B cell (primary cell): Measurements from ENCODE around the gene TXNL1. TPM values are rescaled to one million over a fixed set of nuclear protein-coding genes. Genes with fewer than 3 reads are reported as not detected.
"Not testable (repeated sequence)": the region's sequence is repeated elsewhere in the genome, so short reads cannot be mapped to it uniquely, and the experiment has no call there.

Experiments
- ATAC-seq: fragments of 200-7000 bp; cut with Tn5 transposase; one replicate; pipeline ENCODE4 v1.10.0; 2021; ENCODE audit warnings: low read depth, mild to moderate bottlenecking, moderate number of reproducible peaks, moderate library complexity
- CTCF ChIA-PET: fragments of 350-600 bp; sonication (Branson Sonifier 250); formaldehyde crosslinking; loops from one replicate; lab custom pipeline; 2021; ENCODE audit warnings: antibody characterized with exemption, inconsistent platforms; lab: Charles Lee
- POLR2A ChIA-PET: fragments of 350-600 bp; sonication (Branson Sonifier 250); formaldehyde crosslinking; loops from one replicate; lab custom pipeline; 2021; ENCODE audit warnings: antibody characterized with exemption; lab: Charles Lee
- DNase-seq: peaks from one replicate; pipeline ENCODE4 v3.0.0; 2013
- H2AFZ ChIP-seq: 2 replicates; pipeline ENCODE4 v1.6.1; 2012; ENCODE audit warnings: mild to moderate bottlenecking, low read depth, low read length; ENCODE audit not compliant: insufficient read depth, poor library complexity, severe bottlenecking
- H3K27ac ChIP-seq, 2 donors: 1 replicate in 1 of 2; 2 replicates in 1 of 2; pipeline ENCODE4 v1.5.1; 2012 to 2013; ENCODE audit warnings: low read length in 2 of 2, mild to moderate bottlenecking in 2 of 2, moderate library complexity in 1 of 2
- H3K27me3 ChIP-seq, 4 experiments: fragments of 200-600 bp in 1 of 4; sonication (generic) in 1 of 4; replicated peaks in 1 of 4; 1 replicate in 2 of 4; 2 replicates in 2 of 4; pipeline versions ENCODE4 v1.6.1 to v1.7.0; 2013 to 2016; ENCODE audit warnings: low read length in 3 of 4, mild to moderate bottlenecking in 2 of 4, mixed read lengths in 1 of 4, moderate library complexity in 1 of 4; ENCODE audit not compliant: insufficient read depth in 4 of 4, control insufficient read depth in 3 of 4; ENCODE audit errors: control extremely low read depth in 1 of 4
- H3K36me3 ChIP-seq, 2 experiments: replicated peaks in 1 of 2; 1 replicate in 1 of 2; 2 replicates in 1 of 2; pipeline versions ENCODE4 v1.6.1 to v1.7.1; 2013; ENCODE audit warnings: low read length in 1 of 2; ENCODE audit not compliant: insufficient read depth in 2 of 2, control insufficient read depth in 1 of 2; ENCODE audit errors: control extremely low read depth in 1 of 2, extremely low read depth in 1 of 2
- H3K4me1 ChIP-seq, 2 donors: fragments of 200-600 bp in 1 of 2; sonication (generic) in 1 of 2; 1 replicate in 1 of 2; 2 replicates in 1 of 2; pipeline versions ENCODE4 v1.5.1 to v1.6.1; 2013 to 2017; ENCODE audit warnings: low read length in 2 of 2; ENCODE audit not compliant: control insufficient read depth in 2 of 2, insufficient read depth in 2 of 2
- H3K4me2 ChIP-seq: replicated peaks from 2 replicates; pipeline ENCODE3; 2012; ENCODE audit warnings: mild to moderate bottlenecking, low read depth, low read length; ENCODE audit not compliant: poor library complexity, severe bottlenecking
- H3K4me3 ChIP-seq, 5 experiments: fragments of 200-600 bp in 1 of 5; sonication (generic) in 1 of 5; 1 replicate in 3 of 5; 2 replicates in 2 of 5; pipeline versions ENCODE4 v1.5.1 to v1.7.0; 2011 to 2016; ENCODE audit warnings: low read length in 4 of 5, mild to moderate bottlenecking in 4 of 5, low read depth in 2 of 5, control low read depth in 1 of 5, moderate library complexity in 1 of 5; ENCODE audit not compliant: insufficient read depth in 1 of 5; ENCODE audit errors: control extremely low read depth in 1 of 5, extremely low read depth in 1 of 5
- H3K79me2 ChIP-seq: fragments of 200-600 bp; sonication (generic); one replicate; pipeline ENCODE4 v1.6.0; 2016; ENCODE audit warnings: low read length; ENCODE audit not compliant: control insufficient read depth, insufficient read depth
- H3K9ac ChIP-seq: fragments of 200-600 bp; sonication (generic); 2 replicates; pipeline ENCODE4 v1.6.1; 2017; ENCODE audit warnings: mild to moderate bottlenecking, low read length, moderate library complexity
- H3K9me3 ChIP-seq, 3 donors: one replicate each; pipeline versions ENCODE4 v1.6.1 to v1.7.1; 2013; ENCODE audit warnings: low read length in 2 of 3; ENCODE audit not compliant: control insufficient read depth in 2 of 3, insufficient read depth in 1 of 3; ENCODE audit errors: control extremely low read depth in 1 of 3
- H4K20me1 ChIP-seq: 2 replicates; pipeline ENCODE4 v1.6.0; 2012; ENCODE audit warnings: mild to moderate bottlenecking, low read length; ENCODE audit not compliant: insufficient read depth, control insufficient read depth, poor library complexity, severe bottlenecking
- H3K27ac Mint-ChIP-seq: one replicate; pipeline ENCODE4 v1.8.0; 2021; ENCODE audit warnings: mixed read lengths
- H3K27me3 Mint-ChIP-seq: one replicate; pipeline ENCODE4 v1.8.0; 2021; ENCODE audit warnings: mixed read lengths
- H3K4me1 Mint-ChIP-seq: one replicate; pipeline ENCODE4 v1.8.0; 2021; ENCODE audit warnings: mixed read lengths
- H3K4me3 Mint-ChIP-seq: one replicate; pipeline ENCODE4 v1.8.0; 2021; ENCODE audit warnings: mixed read lengths
- H3K9me3 Mint-ChIP-seq: one replicate; pipeline ENCODE4 v1.8.0; 2022; ENCODE audit warnings: mixed read lengths; ENCODE audit not compliant: insufficient read depth
- CTCF ChIP-seq: fragments of 200-600 bp; IDR thresholded peaks from one replicate; pipeline ENCODE4 v1.8.0; 2022; ENCODE audit warnings: antibody characterized with exemption, mild to moderate bottlenecking
- EZH2 ChIP-seq: IDR thresholded peaks from 2 replicates; pipeline ENCODE4 v1.6.1; 2012; ENCODE audit warnings: borderline replicate concordance, low read depth, mild to moderate bottlenecking, moderate library complexity, low read length; ENCODE audit not compliant: insufficient read depth, poor library complexity, severe bottlenecking
- WGBS: methylation state at CpG from one replicate; pipeline ENCODE4 v1.1.5; 2013; ENCODE audit warnings: missing lambda C conversion rate; ENCODE audit not compliant: insufficient coverage; 5-methylcytosine and 5-hydroxymethylcytosine counted together
- intact Hi-C: fragments of 100-400 bp; cut with micrococcal nuclease; formaldehyde crosslinking; loops from one replicate; pipeline ENCODE4 v1.10.0; 2022
- polyA plus RNA-seq: library from polyadenylated mRNA; depleted of rRNA; stranded (reverse); fragments of >200 nt; gene quantifications from 2 replicates; pipeline ENCODE4 v1.2.3, GENCODE V29; 2012
- total RNA-seq, 2 donors: library from RNA; stranded (reverse); fragments of 120-200 nt in 1 of 2; gene quantifications; 1 replicate in 1 of 2; 2 replicates in 1 of 2; pipeline versions ENCODE4 v1.2.3 to v1.2.4, GENCODE V29; 2013 to 2022

TXNL1 gene
- total and polyA plus RNA-seq, 2 donors (not counting 1 experiment from before 2014, with no cell fraction given): 20.2 to 45.4 TPM

- Histone ChIP-seq H3K27me3 (no peaks in the 10 kb centered on the region), H3K36me3 (no peaks in the 10 kb centered on the region), H3K9me3 (no peaks in the 10 kb centered on the region), H3K9ac (no peak overlapping the region), H3K4me2 (no peak overlapping the region), H3K4me3 (no peak overlapping the region), H2AFZ (no peak overlapping the region), H4K20me1 (no peaks in the 10 kb centered on the region), H3K27ac (no peak overlapping the region), H3K79me2 (no peaks in the 10 kb centered on the region), H3K4me1 (no peaks in the 10 kb centered on the region)
- no peak for ATAC-seq
- Mint-ChIP-seq H3K27ac (no peak overlapping the region), H3K4me3 (no peak overlapping the region), H3K9me3 (no peaks in the 10 kb centered on the region), H3K27me3 (no peaks in the 10 kb centered on the region), H3K4me1 (no peaks in the 10 kb centered on the region)
- WGBS: 91% methylated on average over 3 of the region's 3 CpGs
- DNase-seq: no peak
- CTCF ChIA-PET: interaction anchor here (0.9 to 4.8 kb wide), 8 partner anchors 10 to 1385 kb away, joined by 3 to 52 read pairs (median 4); no protein-coding TSS in a partner anchor
- TF ChIP-seq CTCF (no peak), EZH2 (no peak)
- POLR2A ChIA-PET: no interaction called here
- intact Hi-C loops: no loop called here
Measured at GRCh38 chr18:56574861-56575260, 63.5 kb downstream of the TXNL1 start.

GRCh38 chr18:56572267-56572666 lies 66.1 kb downstream of the TXNL1 start:
- CTCF ChIA-PET: interaction anchor here (0.7 to 1.9 kb wide), 4 partner anchors 12 to 1338 kb away, joined by 3 to 5 read pairs (median 4); no protein-coding TSS in a partner anchor
- H3K4me1 ChIP-seq, DNase-seq, H3K4me3 Mint-ChIP-seq, ATAC-seq, H3K9me3 ChIP-seq, H2AFZ ChIP-seq, H3K4me2 ChIP-seq, POLR2A ChIA-PET, H3K9me3 Mint-ChIP-seq, H3K27ac Mint-ChIP-seq, H3K27me3 ChIP-seq, H3K36me3 ChIP-seq, H3K27me3 Mint-ChIP-seq, intact Hi-C loops, H4K20me1 ChIP-seq, H3K9ac ChIP-seq, H3K4me3 ChIP-seq, H3K27ac ChIP-seq, H3K79me2 ChIP-seq, H3K4me1 Mint-ChIP-seq: not testable (repeated sequence)
- WGBS: over 99% methylated on average over 35 of the region's 36 CpGs
